GM12801 (cell line): ENCODE results near the gene PLSCR5.

Experiments used
- CTCF ChIP-seq: IDR thresholded peaks from one replicate; pipeline ENCODE4 v1.5.1; 2011; ENCODE audit warnings: control low read depth; ENCODE audit not compliant: insufficient read length; ENCODE audit errors: extremely low read depth

The PLSCR5 gene

GRCh38 chr3:146612015-146612414 lies 6.9 kb upstream of the PLSCR5 start:
- TF ChIP-seq CTCF, result no peak

- TF ChIP-seq CTCF, result no peak
These were observed 6.0 kb upstream of the PLSCR5 start for GRCh38 chr3:146611096-146611495.

GRCh38 chr3:146598535-146598934 lies 6.6 kb downstream of the PLSCR5 start:
- TF ChIP-seq CTCF, result no peak

- no peak for TF ChIP-seq CTCF
These were observed 10.2 kb downstream of the PLSCR5 start for GRCh38 chr3:146594843-146595482.

GRCh38 chr3:146593776-146594175 lies 11.4 kb downstream of the PLSCR5 start:
- TF ChIP-seq CTCF, result no peak

GRCh38 chr3:146590521-146590920 lies 14.6 kb downstream of the PLSCR5 start:
- TF ChIP-seq CTCF, result no peak

- no peak for TF ChIP-seq CTCF
These were observed 15.1 kb downstream of the PLSCR5 start for GRCh38 chr3:146589899-146590508.
